GM19099 (cell line): Measurements from ENCODE around the gene ATPAF2.

ENCODE experiments used
- POLR2A ChIP-seq: IDR thresholded peaks from 3 replicates; pipeline ENCODE4 v1.6.1; 2011; ENCODE audit warnings: low read depth; ENCODE audit not compliant: insufficient read length; ENCODE audit errors: extremely low read depth

ATPAF2 gene

GRCh38 chr17:18004884-18005305 is 34.1 kb downstream of the ATPAF2 start:
- no peak for TF ChIP-seq POLR2A

GRCh38 chr17:18004345-18004744 is 34.6 kb downstream of the ATPAF2 start:
- TF ChIP-seq POLR2A = no peak

GRCh38 chr17:18002171-18002570 is 36.8 kb downstream of the ATPAF2 start:
- no peak for TF ChIP-seq POLR2A

GRCh38 chr17:18000030-18000408 is 38.9 kb downstream of the ATPAF2 start:
- no peak for TF ChIP-seq POLR2A

GRCh38 chr17:17999364-18000029 is 39.5 kb downstream of the ATPAF2 start:
- TF ChIP-seq POLR2A = no peak

- no peak for TF ChIP-seq POLR2A
These were observed 40.0 kb downstream of the ATPAF2 start for GRCh38 chr17:17998934-17999333.

- TF ChIP-seq POLR2A = no peak
These were observed 44.5 kb downstream of the ATPAF2 start for GRCh38 chr17:17994271-17995069.

- TF ChIP-seq POLR2A = no peak
These were observed 45.1 kb downstream of the ATPAF2 start for GRCh38 chr17:17993852-17994251.

- no peak for TF ChIP-seq POLR2A
These were observed 45.6 kb downstream of the ATPAF2 start for GRCh38 chr17:17993366-17993765.

GRCh38 chr17:17990282-17990681 is 48.7 kb downstream of the ATPAF2 start:
- no peak for TF ChIP-seq POLR2A

- TF ChIP-seq POLR2A = no peak
These were observed 49.4 kb downstream of the ATPAF2 start for GRCh38 chr17:17989618-17990017.

GRCh38 chr17:17989081-17989480 is 49.9 kb downstream of the ATPAF2 start:
- TF ChIP-seq POLR2A = no peak

GRCh38 chr17:17988427-17988945 is 50.5 kb downstream of the ATPAF2 start:
- no peak for TF ChIP-seq POLR2A

GRCh38 chr17:17987901-17988300 is 51.1 kb downstream of the ATPAF2 start:
- no peak for TF ChIP-seq POLR2A

- TF ChIP-seq POLR2A = no peak
These were observed 51.6 kb downstream of the ATPAF2 start for GRCh38 chr17:17987187-17987896.

GRCh38 chr17:17985555-17985954 is 53.4 kb downstream of the ATPAF2 start:
- no peak for TF ChIP-seq POLR2A

GRCh38 chr17:17985153-17985552 is 53.8 kb downstream of the ATPAF2 start:
- TF ChIP-seq POLR2A = no peak
